Esophagus squamous epithelium (tissue), 4 donors: Measurements from ENCODE around the gene SPO11.

Source experiments
- CTCF ChIP-seq, 6 experiments: fragments of 450-650 bp in 4 of 6; fragments of 200-600 bp in 2 of 6; sonication (generic) in 2 of 6; IDR thresholded peaks; one replicate each; pipeline ENCODE4 v1.5.1; 2016 to 2019; ENCODE audit warnings: antibody characterized with exemption in 6 of 6, mild to moderate bottlenecking in 4 of 6, moderate library complexity in 4 of 6
- POLR2A ChIP-seq, 4 donors: fragments of 450-650 bp; IDR thresholded peaks; one replicate each; pipeline ENCODE4 v1.6.1; 2017; ENCODE audit warnings: antibody characterized with exemption in 4 of 4, mild to moderate bottlenecking in 4 of 4, moderate library complexity in 3 of 4

- TF ChIP-seq CTCF (IDR thresholded peaks at IDR 0.05), result no peak
- no peak for TF ChIP-seq POLR2A (IDR thresholded peaks at IDR 0.05)
Measured at GRCh38 chr20:57293995-57294394, 35.6 kb upstream of the SPO11 start.
